SU-DHL-6 (cell line): ENCODE measurements around the gene C19orf67.

Source experiments
- EZH2phosphoT487 ChIP-seq: fragments of 200-600 bp; sonication (generic), shearing (Covaris generic); conservative IDR thresholded peaks from 2 replicates; pipeline ENCODE4 v1.6.1; 2018; ENCODE audit warnings: mild to moderate bottlenecking, antibody characterized with exemption, low read length, moderate library complexity, mixed read lengths
- TF ChIP-seq, protein P1 (sequence below): fragments of 200-600 bp; sonication (generic); IDR thresholded peaks from one replicate; pipeline ENCODE4 v1.5.1; 2017; ENCODE audit warnings: antibody characterized with exemption, mild to moderate bottlenecking, low read length, moderate library complexity; ENCODE audit not compliant: insufficient read depth, poor library complexity, severe bottlenecking

GRCh38 chr19:14070268-14071050 lies 15.1 kb downstream of the C19orf67 start:
- TF ChIP-seq, protein P1, sequence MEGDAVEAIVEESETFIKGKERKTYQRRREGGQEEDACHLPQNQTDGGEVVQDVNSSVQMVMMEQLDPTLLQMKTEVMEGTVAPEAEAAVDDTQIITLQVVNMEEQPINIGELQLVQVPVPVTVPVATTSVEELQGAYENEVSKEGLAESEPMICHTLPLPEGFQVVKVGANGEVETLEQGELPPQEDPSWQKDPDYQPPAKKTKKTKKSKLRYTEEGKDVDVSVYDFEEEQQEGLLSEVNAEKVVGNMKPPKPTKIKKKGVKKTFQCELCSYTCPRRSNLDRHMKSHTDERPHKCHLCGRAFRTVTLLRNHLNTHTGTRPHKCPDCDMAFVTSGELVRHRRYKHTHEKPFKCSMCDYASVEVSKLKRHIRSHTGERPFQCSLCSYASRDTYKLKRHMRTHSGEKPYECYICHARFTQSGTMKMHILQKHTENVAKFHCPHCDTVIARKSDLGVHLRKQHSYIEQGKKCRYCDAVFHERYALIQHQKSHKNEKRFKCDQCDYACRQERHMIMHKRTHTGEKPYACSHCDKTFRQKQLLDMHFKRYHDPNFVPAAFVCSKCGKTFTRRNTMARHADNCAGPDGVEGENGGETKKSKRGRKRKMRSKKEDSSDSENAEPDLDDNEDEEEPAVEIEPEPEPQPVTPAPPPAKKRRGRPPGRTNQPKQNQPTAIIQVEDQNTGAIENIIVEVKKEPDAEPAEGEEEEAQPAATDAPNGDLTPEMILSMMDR = no peak
- no peak for TF ChIP-seq EZH2phosphoT487
